H9 (cell line): ENCODE measurements around the gene ANO10. TPM values are rescaled to one million over a fixed set of nuclear protein-coding genes. Genes with fewer than 3 reads are reported as not detected.

Experiments
- DNase-seq: peaks from one replicate; pipeline ENCODE4 v3.0.0-alpha.2; 2017
- H2AFZ ChIP-seq: one replicate; pipeline ENCODE4 v1.6.1; 2013; ENCODE audit warnings: mild to moderate bottlenecking, low read length, control low read depth, moderate library complexity
- H2AK5ac ChIP-seq: 2 replicates; pipeline ENCODE4 v1.6.1; 2013; ENCODE audit warnings: low read length, control low read depth, mixed read lengths; ENCODE audit not compliant: insufficient read length
- H2BK120ac ChIP-seq: one replicate; pipeline ENCODE4 v1.6.1; 2013; ENCODE audit warnings: low read depth, mild to moderate bottlenecking, low read length, control low read depth, inconsistent platforms; ENCODE audit not compliant: poor library complexity, severe bottlenecking
- H2BK12ac ChIP-seq: 2 replicates; pipeline ENCODE4 v1.6.1; 2013; ENCODE audit warnings: low read length, control low read depth, mixed read lengths, low read depth; ENCODE audit not compliant: insufficient read length
- H2BK15ac ChIP-seq: 2 replicates; pipeline ENCODE4 v1.6.1; 2013; ENCODE audit warnings: low read depth, low read length, control low read depth
- H2BK20ac ChIP-seq: one replicate; pipeline ENCODE4 v1.6.1; 2013; ENCODE audit warnings: low read depth, mild to moderate bottlenecking, low read length, control low read depth, inconsistent platforms; ENCODE audit not compliant: poor library complexity, severe bottlenecking
- H2BK5ac ChIP-seq: 2 replicates; pipeline ENCODE4 v1.6.1; 2013; ENCODE audit warnings: low read length, control low read depth, mixed read lengths; ENCODE audit not compliant: insufficient read length
- H3K14ac ChIP-seq: 2 replicates; pipeline ENCODE4 v1.6.1; 2013; ENCODE audit warnings: low read length, control low read depth; ENCODE audit not compliant: insufficient read depth
- H3K18ac ChIP-seq: 2 replicates; pipeline ENCODE4 v1.6.1; 2013; ENCODE audit warnings: low read depth, mild to moderate bottlenecking, mixed read lengths, low read length, control low read depth; ENCODE audit not compliant: insufficient read length
- H3K23ac ChIP-seq: 2 replicates; pipeline ENCODE4 v1.6.1; 2013; ENCODE audit warnings: low read length, control low read depth, mixed read lengths, low read depth; ENCODE audit not compliant: insufficient read length
- H3K23me2 ChIP-seq: 2 replicates; pipeline ENCODE4 v1.6.1; 2013; ENCODE audit warnings: low read depth, mild to moderate bottlenecking, mixed read lengths, low read length, control low read depth; ENCODE audit not compliant: insufficient read length, poor library complexity, severe bottlenecking
- H3K27ac ChIP-seq: 2 replicates; pipeline ENCODE4 v1.5.1; 2013; ENCODE audit warnings: low read length, control low read depth, mixed read lengths, low read depth; ENCODE audit not compliant: insufficient read length
- H3K27me3 ChIP-seq: 2 replicates; pipeline ENCODE4 v1.6.1; 2013; ENCODE audit warnings: low read length, control low read depth, inconsistent platforms; ENCODE audit not compliant: insufficient read depth
- H3K4ac ChIP-seq: 2 replicates; pipeline ENCODE4 v1.6.1; 2013; ENCODE audit warnings: low read depth, mild to moderate bottlenecking, control low read depth, inconsistent platforms, low read length, moderate library complexity
- H3K4me1 ChIP-seq: 2 replicates; pipeline ENCODE4 v1.6.1; 2013; ENCODE audit warnings: low read length, control low read depth, inconsistent platforms; ENCODE audit not compliant: insufficient read depth
- H3K4me2 ChIP-seq: 2 replicates; pipeline ENCODE4 v1.6.1; 2013; ENCODE audit warnings: low read length, control low read depth, mixed read lengths; ENCODE audit not compliant: insufficient read length, insufficient read depth
- H3K56ac ChIP-seq: 2 replicates; pipeline ENCODE4 v1.6.1; 2013; ENCODE audit warnings: low read depth, mild to moderate bottlenecking, mixed read lengths, low read length, control low read depth; ENCODE audit not compliant: insufficient read length
- H3K79me1 ChIP-seq: 2 replicates; pipeline ENCODE4 v1.6.1; 2013; ENCODE audit warnings: low read depth, mild to moderate bottlenecking, moderate library complexity, low read length, control low read depth, inconsistent platforms; ENCODE audit not compliant: insufficient read depth, poor library complexity, severe bottlenecking
- H3K79me2 ChIP-seq: 2 replicates; pipeline ENCODE4 v1.6.1; 2013; ENCODE audit warnings: low read length, control low read depth, inconsistent platforms; ENCODE audit not compliant: insufficient read depth
- H3K9ac ChIP-seq: 2 replicates; pipeline ENCODE4 v1.6.1; 2013; ENCODE audit warnings: low read length, control low read depth, mixed read lengths; ENCODE audit not compliant: insufficient read length; ENCODE audit errors: extremely low read depth
- H3K9me3 ChIP-seq: one replicate; pipeline ENCODE4 v1.6.1; 2013; ENCODE audit warnings: low read depth, low read length, inconsistent platforms; ENCODE audit not compliant: control insufficient read depth
- H3T11ph ChIP-seq: one replicate; pipeline ENCODE4 v1.6.1; 2013; ENCODE audit warnings: mild to moderate bottlenecking, low read length, control low read depth, inconsistent platforms
- H4K20me1 ChIP-seq: one replicate; pipeline ENCODE4 v1.6.1; 2013; ENCODE audit not compliant: control insufficient read depth, insufficient read length, insufficient read depth
- H4K5ac ChIP-seq: 2 replicates; pipeline ENCODE4 v1.6.1; 2013; ENCODE audit warnings: low read depth, mild to moderate bottlenecking, mixed read lengths, low read length, control low read depth; ENCODE audit not compliant: insufficient read length
- H4K8ac ChIP-seq: replicated peaks from 2 replicates; pipeline ENCODE4 v1.6.1; 2013; ENCODE audit warnings: low read length, control low read depth, mixed read lengths, low read depth; ENCODE audit not compliant: insufficient read length
- H4K91ac ChIP-seq: 2 replicates; pipeline ENCODE4 v1.6.1; 2013; ENCODE audit warnings: low read depth, mild to moderate bottlenecking, moderate library complexity, mixed read lengths, low read length, control low read depth; ENCODE audit not compliant: insufficient read length
- H3K27ac Mint-ChIP-seq, 3 experiments: 2 replicates in 2 of 3; 3 replicates in 1 of 3; pipeline ENCODE4 v1.8.0; 2020 to 2021; ENCODE audit warnings: mixed read lengths in 3 of 3, mild to moderate bottlenecking in 1 of 3, moderate library complexity in 1 of 3
- H3K27me3 Mint-ChIP-seq: 2 replicates; pipeline ENCODE4 v1.8.0; 2021; ENCODE audit warnings: low read depth, mild to moderate bottlenecking, moderate library complexity, mixed read lengths
- H3K36me3 Mint-ChIP-seq, 3 experiments: 2 replicates in 2 of 3; 3 replicates in 1 of 3; pipeline ENCODE4 v1.8.0; 2020 to 2021; ENCODE audit warnings: low read depth in 3 of 3, mixed read lengths in 3 of 3; ENCODE audit not compliant: insufficient read depth in 1 of 3
- H3K4me1 Mint-ChIP-seq, 2 experiments: 2 replicates each; pipeline ENCODE4 v1.8.0; 2020; ENCODE audit warnings: mixed read lengths in 2 of 2
- H3K4me3 Mint-ChIP-seq, 2 experiments: 2 replicates in 1 of 2; 3 replicates in 1 of 2; pipeline ENCODE4 v1.8.0; 2020 to 2021; ENCODE audit warnings: mild to moderate bottlenecking in 2 of 2, mixed read lengths in 2 of 2, moderate library complexity in 1 of 2
- H3K9me3 Mint-ChIP-seq, 2 experiments: 2 replicates in 1 of 2; 3 replicates in 1 of 2; pipeline ENCODE4 v1.8.0; 2020; ENCODE audit warnings: mild to moderate bottlenecking in 2 of 2, mixed read lengths in 2 of 2, moderate library complexity in 1 of 2
- CTCF ChIP-seq: fragments of 200-600 bp; sonication (generic); conservative IDR thresholded peaks from 3 replicates; pipeline ENCODE4 v1.8.0; 2021; ENCODE audit warnings: antibody characterized with exemption, mild to moderate bottlenecking
- WGBS: extraction: QIAGEN DNeasy Blood & Tissue Kit; methylation state at CpG from one replicate; pipeline ENCODE4 v1.1.7; 2013; ENCODE audit warnings: missing lambda C conversion rate, low lambda C conversion rate, mixed read lengths; ENCODE audit not compliant: insufficient read length; ENCODE audit errors: extremely low coverage; 5-methylcytosine and 5-hydroxymethylcytosine counted together
- total RNA-seq: library from RNA; stranded (reverse); gene quantifications from 2 replicates; pipeline ENCODE4 v1.2.1, GENCODE V29; 2021

Gene ANO10
- total RNA-seq, 1 experiment from 2014 or later = 38.7 TPM

- Histone ChIP-seq H3K9me3 (no peaks in the 10 kb centered on the region), H3K27me3 (peaks cover 5% of the 10 kb centered on the region; the same call in 1 of the 2 replicates), H4K5ac (no peak overlapping the region), H3K27ac (no peak overlapping the region), H3K9ac (no peak overlapping the region), H4K91ac (no peak overlapping the region), H4K8ac (no peak overlapping the region), H2BK15ac (no peak overlapping the region), H3K4me2 (no peak overlapping the region), H2AK5ac (no peak overlapping the region), H3K23me2 (no peaks in the 10 kb centered on the region), H2BK20ac (no peak overlapping the region), H3K56ac (no peak overlapping the region), H2AFZ (no peak overlapping the region), H2BK12ac (no peak overlapping the region), H3K18ac (no peak overlapping the region), H3K79me2 (no peaks in the 10 kb centered on the region), H3K23ac (no peak overlapping the region), H3T11ph (no peak overlapping the region), H2BK5ac (no peak overlapping the region), H4K20me1 (no peaks in the 10 kb centered on the region), H3K4me1 (peaks cover 11% of the 10 kb centered on the region), H3K14ac (no peak overlapping the region), H2BK120ac (no peak overlapping the region), H3K4ac (no peak overlapping the region), H3K79me1 (no peaks in the 10 kb centered on the region)
- Mint-ChIP-seq H3K4me1 (peaks cover 57 to 59% of the 10 kb centered on the region in 2 experiments), H3K36me3 (peaks cover 9 to 24% (median 17%) of the 10 kb centered on the region in 3 experiments), H3K9me3 (peaks cover 11 to 17% of the 10 kb centered on the region in 2 experiments; a peak in 4 of 5 replicates), H3K27me3 (peaks cover 38% of the 10 kb centered on the region), H3K4me3 (no peak overlapping the region), H3K27ac (no peak overlapping the region)
- TF ChIP-seq CTCF = peak; percentile 33; the same call in 2 of the 3 replicates
- WGBS = no CpG with 5 or more reads among the region's 1 CpG
- no peak for DNase-seq
Observed at GRCh38 chr3:43478118-43478785, 143.6 kb downstream of the ANO10 start.
